Tibial nerve (tissue), 4 donors: Measurements from ENCODE around the gene CAPG. TPM values are rescaled to one million over a fixed set of nuclear protein-coding genes. Genes with fewer than 3 reads are reported as not detected.
A peak's percentile ranks its signal among the peaks of the same experiment; 100 is the strongest.
"Not testable (repeated sequence)": the region's sequence is repeated elsewhere in the genome, so short reads cannot be mapped to it uniquely, and the experiment has no call there.

Source experiments
- DNase-seq, 2 donors: peaks; one replicate each; pipeline ENCODE4 v3.0.0-alpha.2; 2019; ENCODE audit warnings: low spot score in 2 of 2
- H3K27ac ChIP-seq, 4 donors: fragments of 200-600 bp; sonication (generic) in 3 of 4; one replicate each; pipeline ENCODE4 v1.5.1; 2017 to 2019; ENCODE audit warnings: mild to moderate bottlenecking in 1 of 4
- H3K27me3 ChIP-seq, 2 donors: fragments of 200-600 bp; sonication (generic) in 1 of 2; one replicate each; pipeline versions ENCODE4 v1.5.1 to v1.6.0; 2017 to 2019
- H3K36me3 ChIP-seq, 3 donors: fragments of 200-600 bp; sonication (generic); one replicate each; pipeline ENCODE4 v1.5.1; 2018 to 2019
- H3K4me1 ChIP-seq, 4 donors: fragments of 200-600 bp; sonication (generic) in 3 of 4; one replicate each; pipeline ENCODE4 v1.5.1; 2017 to 2019
- H3K4me3 ChIP-seq, 4 donors: fragments of 200-600 bp; sonication (generic) in 3 of 4; one replicate each; pipeline ENCODE4 v1.5.1; 2017 to 2019; ENCODE audit warnings: mild to moderate bottlenecking in 1 of 4, moderate library complexity in 1 of 4
- H3K9me3 ChIP-seq, 4 donors: fragments of 200-600 bp; sonication (generic) in 3 of 4; one replicate each; pipeline ENCODE4 v1.5.1; 2017 to 2019
- EP300 ChIP-seq, 2 donors: sonication (generic); formaldehyde crosslinking; IDR thresholded peaks; one replicate each; pipeline ENCODE4 v1.6.1; 2017; ENCODE audit warnings: antibody characterized with exemption in 2 of 2, mild to moderate bottlenecking in 1 of 2
- POLR2A ChIP-seq, 2 donors: fragments of 450-650 bp; IDR thresholded peaks; one replicate each; pipeline ENCODE4 v1.6.1; 2017; ENCODE audit warnings: antibody characterized with exemption in 2 of 2, mild to moderate bottlenecking in 2 of 2, moderate library complexity in 2 of 2
- WGBS, 2 donors: methylation state at CpG; one replicate each; pipeline ENCODE4 v1.1.5; 2018; 5-methylcytosine and 5-hydroxymethylcytosine counted together
- total RNA-seq, 4 donors: library from RNA; depleted of rRNA; stranded (reverse); fragments of >200 nt; gene quantifications; one replicate each; pipeline ENCODE4 v1.1.0, GENCODE V29; 2016
- TF ChIP-seq, protein P1 (sequence below), 5 experiments: fragments of 200-600 bp in 3 of 5; fragments of 450-650 bp in 2 of 5; sonication (generic) in 3 of 5; IDR thresholded peaks; one replicate each; pipeline ENCODE4 v1.5.1; 2016 to 2019; ENCODE audit warnings: antibody characterized with exemption in 5 of 5, mild to moderate bottlenecking in 3 of 5, moderate library complexity in 2 of 5

The CAPG gene
- total RNA-seq, 4 donors from 2014 or later = 58.8 to 67.8 (median 67.7) TPM

DNA sequence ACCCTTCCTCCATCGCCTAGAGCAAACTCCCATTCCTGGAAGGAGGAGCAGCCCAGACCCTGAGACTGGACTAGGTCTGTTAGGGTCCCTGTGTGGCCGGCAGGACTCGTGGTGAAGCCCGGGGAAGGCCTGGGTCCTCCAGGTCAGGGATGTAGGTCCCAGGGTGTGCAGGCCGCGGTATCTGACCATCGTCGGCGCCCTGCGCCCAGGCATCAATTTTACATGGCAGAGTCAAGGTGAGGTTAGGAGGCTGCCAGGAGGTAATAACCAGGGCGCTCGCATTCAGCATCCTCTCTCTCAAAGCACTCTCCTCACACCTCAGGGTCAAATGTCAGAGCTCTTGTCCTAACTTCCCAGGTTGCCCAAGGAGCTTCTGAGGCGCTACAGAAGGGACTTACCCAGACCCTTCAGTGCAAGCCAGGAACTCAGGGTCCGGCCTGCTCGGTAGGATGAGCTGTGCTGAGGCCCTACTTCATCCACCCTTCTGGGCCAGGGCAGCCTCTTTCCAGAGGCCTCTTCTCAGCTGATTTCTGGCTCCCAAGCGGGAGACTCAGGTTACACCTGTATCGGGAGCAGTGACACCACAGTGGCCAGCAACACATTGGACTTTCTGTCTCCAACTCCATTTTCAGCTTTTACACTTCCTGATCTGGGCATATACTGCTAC lies 9.0 kb upstream of the CAPG start:
- no peak for DNase-seq
- peak overlapping the region; percentile 85 to 97 (median 90) for H3K27ac ChIP-seq
- 51 to 56% methylated on average over 14 of the region's 17 CpGs for WGBS, 2 donors
- no peaks in the 10 kb centered on the region for H3K27me3 ChIP-seq
- H3K36me3 ChIP-seq = no peaks in the 10 kb centered on the region
- H3K4me3 ChIP-seq = peak overlapping the region; percentile 40 to 76 (median 70)
- peaks cover 0 to 37% (median 24%) of the 10 kb centered on the region in 4 donors for H3K4me1 ChIP-seq
- no peak for TF ChIP-seq EP300 (IDR thresholded peaks at IDR 0.05)
- no peaks in the 10 kb centered on the region for H3K9me3 ChIP-seq

DNA sequence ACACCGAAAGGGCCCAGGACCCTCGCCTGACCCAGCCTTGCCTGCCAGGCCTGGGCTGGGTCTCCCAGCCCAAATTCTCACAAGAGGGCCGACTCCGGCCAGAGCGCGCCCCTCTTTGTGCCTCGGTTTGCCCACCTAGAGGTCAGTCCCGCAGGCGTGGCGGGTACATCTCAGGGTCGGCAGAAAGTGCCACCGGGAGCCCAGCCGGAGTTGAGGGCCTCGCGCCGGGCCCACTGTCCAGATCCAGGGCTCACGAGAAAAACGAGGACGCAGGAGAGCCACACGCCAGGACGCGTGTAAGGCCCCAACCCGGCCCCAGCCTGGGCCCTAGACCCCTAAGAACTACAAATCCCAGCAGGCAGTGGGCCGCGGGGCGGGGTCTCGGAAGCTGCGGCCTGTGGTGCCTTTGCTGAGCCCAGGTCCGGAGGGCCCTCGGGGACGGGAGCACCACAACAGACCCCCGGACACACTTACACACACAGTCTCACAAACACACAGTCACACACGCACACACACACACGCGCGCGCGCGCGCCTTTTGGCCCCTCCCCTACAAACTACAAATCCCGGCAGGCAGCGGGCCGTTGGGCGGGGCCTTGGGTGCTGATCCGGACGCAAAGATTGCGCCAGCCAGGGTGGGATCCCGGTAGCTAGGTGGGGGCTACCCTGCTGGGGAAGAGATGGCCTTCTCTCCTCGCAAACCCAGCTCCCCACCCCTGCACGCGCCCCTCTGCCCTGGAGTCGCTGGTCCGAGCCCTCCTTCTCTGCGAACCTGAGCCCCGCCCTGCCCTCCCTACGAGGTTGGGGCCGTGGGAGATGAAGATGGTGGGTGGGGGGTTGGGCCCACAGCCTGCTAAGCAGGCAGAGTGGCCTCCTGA lies 8.2 kb upstream of the CAPG start, which contains the start of gene SH2D6:
SH2D6 (plus strand) TSS at position 583 of the 877 bp plus-strand sequence. CDS start 10,752 bp downstream, outside the sequence.
- peak within 1 kb of the TSS; percentile 85 to 97 (median 90) for H3K27ac ChIP-seq
- WGBS, 2 donors = 18 to 24% methylated on average over 26 to 37 of the region's 57 CpGs
- peak within 1 kb of the TSS; percentile 40 to 76 (median 70) for H3K4me3 ChIP-seq
- no peaks in the 10 kb centered on the region for H3K36me3 ChIP-seq
- no peaks in the 10 kb centered on the region for H3K27me3 ChIP-seq
- H3K4me1 ChIP-seq = peaks cover 0 to 45% (median 28%) of the 10 kb centered on the region in 4 donors
- H3K9me3 ChIP-seq = no peaks in the 10 kb centered on the region
- peak; percentile 76 to 84 for DNase-seq
- TF ChIP-seq EP300 (IDR thresholded peaks at IDR 0.05) (peak; percentile 39 to 91), POLR2A (IDR thresholded peaks at IDR 0.05) (peak; percentile 78 to 79)
- TF ChIP-seq, protein P1, sequence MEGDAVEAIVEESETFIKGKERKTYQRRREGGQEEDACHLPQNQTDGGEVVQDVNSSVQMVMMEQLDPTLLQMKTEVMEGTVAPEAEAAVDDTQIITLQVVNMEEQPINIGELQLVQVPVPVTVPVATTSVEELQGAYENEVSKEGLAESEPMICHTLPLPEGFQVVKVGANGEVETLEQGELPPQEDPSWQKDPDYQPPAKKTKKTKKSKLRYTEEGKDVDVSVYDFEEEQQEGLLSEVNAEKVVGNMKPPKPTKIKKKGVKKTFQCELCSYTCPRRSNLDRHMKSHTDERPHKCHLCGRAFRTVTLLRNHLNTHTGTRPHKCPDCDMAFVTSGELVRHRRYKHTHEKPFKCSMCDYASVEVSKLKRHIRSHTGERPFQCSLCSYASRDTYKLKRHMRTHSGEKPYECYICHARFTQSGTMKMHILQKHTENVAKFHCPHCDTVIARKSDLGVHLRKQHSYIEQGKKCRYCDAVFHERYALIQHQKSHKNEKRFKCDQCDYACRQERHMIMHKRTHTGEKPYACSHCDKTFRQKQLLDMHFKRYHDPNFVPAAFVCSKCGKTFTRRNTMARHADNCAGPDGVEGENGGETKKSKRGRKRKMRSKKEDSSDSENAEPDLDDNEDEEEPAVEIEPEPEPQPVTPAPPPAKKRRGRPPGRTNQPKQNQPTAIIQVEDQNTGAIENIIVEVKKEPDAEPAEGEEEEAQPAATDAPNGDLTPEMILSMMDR (IDR thresholded peaks at IDR 0.05) = peak in 1 of 5 experiments; percentile 7

DNA sequence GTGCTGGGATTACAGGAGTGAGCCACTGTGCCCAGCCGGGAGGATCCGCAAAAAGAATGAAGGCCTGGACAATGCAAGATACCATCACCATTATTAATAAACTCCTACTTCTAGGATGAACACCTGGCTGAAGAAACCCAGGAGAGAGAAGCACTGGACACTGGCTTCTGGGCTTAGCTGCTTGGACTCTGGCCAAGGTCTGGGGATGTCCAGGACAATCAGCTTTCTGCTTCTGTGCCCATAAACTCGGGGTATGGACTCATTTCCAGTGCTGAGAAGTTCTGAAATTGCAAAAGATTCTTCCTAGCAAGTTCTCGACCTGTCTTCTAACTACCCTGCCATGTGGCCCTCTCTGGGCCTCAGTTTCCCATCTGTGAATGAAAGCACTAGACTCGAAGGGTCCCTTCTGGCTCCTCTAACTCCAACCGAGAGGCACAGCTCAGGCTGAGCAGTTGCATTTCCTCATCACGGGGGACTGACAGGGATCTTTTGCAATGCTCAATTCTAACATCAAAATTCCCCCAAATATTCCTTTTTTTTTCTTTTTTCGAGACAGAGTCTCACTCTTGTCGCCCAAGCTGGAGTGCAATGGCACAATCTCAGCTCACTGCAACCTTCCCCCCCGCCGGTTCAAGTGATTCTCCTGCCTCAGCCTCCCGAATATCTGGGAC lies 5.9 kb upstream of the CAPG start:
- Histone ChIP-seq H3K9me3 (no peaks in the 10 kb centered on the region), H3K36me3 (no peaks in the 10 kb centered on the region), H3K4me3 (no peak overlapping the region), H3K4me1 (peaks cover 0 to 43% (median 24%) of the 10 kb centered on the region in 4 donors), H3K27ac (peak overlapping the region in 1 of 4 donors; percentile 17), H3K27me3 (no peaks in the 10 kb centered on the region)
- WGBS, 2 donors = 74 to 80% methylated on average over 12 of the region's 12 CpGs
- TF ChIP-seq EP300 (IDR thresholded peaks at IDR 0.05) (no peak), POLR2A (IDR thresholded peaks at IDR 0.05) (no peak)
- TF ChIP-seq, protein P1 (IDR thresholded peaks at IDR 0.05) = no peak
- DNase-seq = no peak

DNA sequence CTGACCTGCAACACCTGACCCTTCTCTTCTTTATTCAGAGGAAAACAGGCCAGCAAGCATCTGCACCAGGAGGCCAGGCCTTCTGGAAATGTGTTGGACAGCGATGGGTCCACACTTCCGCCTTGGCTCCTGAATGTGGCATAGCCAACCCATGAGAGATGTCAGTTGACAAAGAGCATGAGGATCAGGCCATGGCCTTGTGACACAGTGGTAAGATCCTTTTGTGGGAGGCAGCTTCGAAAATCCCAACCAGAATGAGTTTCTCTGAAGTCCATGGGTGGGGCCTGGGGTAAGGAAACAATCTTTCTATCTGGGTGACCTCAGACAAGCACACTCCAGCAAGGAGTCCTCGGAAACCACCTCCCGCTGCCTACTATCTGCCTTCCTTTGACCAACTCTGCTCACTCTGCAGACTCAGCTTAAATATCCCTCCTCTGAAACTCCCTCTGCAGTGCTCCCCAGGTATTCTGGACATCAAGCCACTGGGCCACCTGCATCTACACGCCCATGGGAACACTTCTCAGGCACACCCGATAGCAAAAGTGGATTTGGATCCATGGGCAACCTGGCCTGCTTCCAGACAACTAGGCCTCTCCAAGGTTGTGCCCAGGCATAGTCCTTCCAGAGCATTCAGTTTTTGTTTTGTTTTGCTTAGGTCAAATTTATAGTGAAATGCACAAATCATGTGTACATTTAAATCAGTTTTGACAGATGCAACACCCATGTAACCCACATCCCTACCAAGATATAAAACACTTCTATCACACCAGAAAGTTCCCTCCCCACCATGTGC lies 4.8 kb upstream of the CAPG start:
- Histone ChIP-seq H3K27ac (no peak overlapping the region), H3K27me3 (no peaks in the 10 kb centered on the region)
- WGBS, 2 donors = 84 to 89% methylated on average over 7 of the region's 7 CpGs

DNA sequence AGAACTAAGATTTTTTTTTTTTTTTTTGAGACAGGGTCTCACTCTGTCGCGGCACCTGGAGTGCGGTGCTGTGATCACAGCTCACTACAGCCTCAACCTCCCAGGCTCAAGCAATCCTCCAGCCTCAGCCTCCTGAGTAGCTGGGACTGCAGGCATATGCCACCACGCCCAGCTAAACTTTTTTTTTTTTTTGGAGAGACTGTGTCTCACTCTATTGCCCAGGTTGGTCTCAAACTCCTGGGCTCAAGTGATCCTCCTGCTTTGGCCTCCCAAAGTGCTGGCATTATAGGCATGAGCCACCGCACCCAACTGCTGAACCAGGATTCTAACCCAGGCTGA lies 4.2 kb upstream of the CAPG start:
- H3K27me3 ChIP-seq, H3K4me3 ChIP-seq, H3K9me3 ChIP-seq, H3K36me3 ChIP-seq, DNase-seq: not testable (repeated sequence)
- Histone ChIP-seq H3K27ac (peak overlapping the region in 1 of 4 donors; percentile 84), H3K4me1 (peaks cover 0 to 41% (median 19%) of the 10 kb centered on the region in 4 donors)
- 78 to 96% methylated on average over 5 of the region's 5 CpGs for WGBS, 2 donors

More for the DNA sequence above, 4.8 kb upstream of the CAPG start:
- Histone ChIP-seq H3K4me3 (no peak overlapping the region), H3K4me1 (peaks cover 0 to 43% (median 20%) of the 10 kb centered on the region in 4 donors), H3K36me3 (no peaks in the 10 kb centered on the region), H3K9me3 (no peaks in the 10 kb centered on the region)
- TF ChIP-seq, protein P1 (IDR thresholded peaks at IDR 0.05) = no peak
- TF ChIP-seq POLR2A (IDR thresholded peaks at IDR 0.05) (no peak), EP300 (IDR thresholded peaks at IDR 0.05) (no peak)
- no peak for DNase-seq
